Measurements from ENCODE around the gene EEFSEC. TPM values are rescaled to one million over a fixed set of nuclear protein-coding genes. Genes with fewer than 3 reads are reported as not detected.

EEFSEC gene
- total and polyA plus RNA-seq, 2 of the 4 experiments (the other 2 are of a cell fraction), result 4.5 to 9.3 TPM

DNA sequence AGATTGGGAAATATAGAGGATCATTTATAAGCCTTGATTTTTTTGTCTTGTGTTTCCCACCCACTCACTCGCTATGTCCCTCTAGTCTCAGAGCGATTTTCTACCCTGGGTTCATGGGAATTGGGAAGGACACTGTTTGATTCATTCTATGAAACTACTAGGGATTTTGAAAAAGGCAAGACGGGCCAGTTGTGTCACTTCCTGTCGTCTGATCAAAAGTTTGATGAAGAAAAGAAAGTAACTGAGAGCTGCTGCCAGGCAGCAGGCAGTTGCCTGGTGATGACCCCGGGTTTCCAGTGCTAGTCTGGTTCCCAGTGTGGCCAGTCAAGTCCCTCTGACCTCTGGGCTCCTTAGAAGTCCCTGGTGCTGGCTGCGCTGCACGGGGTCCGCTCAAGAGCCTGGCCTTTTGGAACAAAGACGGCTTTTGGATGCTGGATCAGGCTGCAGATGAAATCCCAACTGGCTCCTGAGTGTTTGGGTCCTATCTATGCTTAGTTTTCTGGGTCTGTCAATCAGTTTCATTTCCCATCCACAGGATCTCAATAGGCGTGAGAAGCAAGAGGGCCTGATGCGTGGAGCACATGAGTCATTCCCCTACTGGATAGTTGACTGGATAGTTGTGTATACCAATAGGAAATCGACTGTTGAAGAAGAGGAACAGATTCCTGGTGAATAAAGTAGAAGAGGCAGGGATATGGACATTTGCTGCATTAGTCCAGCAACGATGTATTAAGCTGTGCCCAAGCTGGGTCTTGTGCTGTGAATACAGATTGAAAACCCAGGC, 89.7 kb downstream of the EEFSEC start:
- 76% methylated on average over 5 of the region's 13 CpGs; no CpG with 5 or more reads in 1 of the 2 experiments for WGBS, 2 experiments (ENCODE audit: extremely low coverage in 2 of 2, insufficient read length in 1 of 2)
- CTCF ChIA-PET, result no interaction called here
- in situ Hi-C loops (cut with MboI; ENCODE audit: low sequenced_read_pairs), result no loop called here
- Histone ChIP-seq H3K56ac (ENCODE audit: extremely low read depth, insufficient read depth, low read length) (no peak overlapping the region), H4K8ac (ENCODE audit: low read depth in 2 of 2, low read length in 2 of 2) (no peak overlapping the region), H2AK5ac (ENCODE audit: low read depth, low read length) (no peak overlapping the region), H3K27me3 (ENCODE audit: control insufficient read depth, insufficient read depth, low read length) (no peaks in the 10 kb centered on the region), H2BK5ac (ENCODE audit: low read depth, low read length, poor library complexity, severe bottlenecking) (no peak overlapping the region), H2BK15ac (ENCODE audit: low read depth, low read length) (no peak overlapping the region), H3K9me1 (ENCODE audit: insufficient read depth, low read length) (peaks cover 3% of the 10 kb centered on the region; the same call in 1 of the 2 replicates), H3K18ac (ENCODE audit: low read depth, low read length) (no peak overlapping the region), H2BK120ac (ENCODE audit: low read depth, low read length) (no peak overlapping the region), H4K5ac (ENCODE audit: low read depth, low read length) (no peak overlapping the region), H3K79me1 (ENCODE audit: low read depth in 1 of 2, low read length in 2 of 2) (no peaks in the 10 kb centered on the region; a peak in 2 of 4 replicates), H3K27ac (ENCODE audit: insufficient read depth, low read length) (no peak overlapping the region), H2AFZ (replicated peaks; ENCODE audit: low read length, poor library complexity) (no peak overlapping the region), H2BK20ac (ENCODE audit: low read depth, low read length) (no peak overlapping the region), H3K4me2 (ENCODE audit: low read depth, low read length) (no peak overlapping the region), H3K4me3 (ENCODE audit: insufficient read depth, low read depth, low read length) (no peak overlapping the region), H3K4ac (ENCODE audit: low read depth, low read length) (no peak overlapping the region), H4K91ac (ENCODE audit: insufficient read depth, low read depth, low read length) (no peak overlapping the region), H4K20me1 (ENCODE audit: insufficient read depth, low read length) (peaks cover 4% of the 10 kb centered on the region; the same call in 1 of the 2 replicates), H3K23ac (ENCODE audit: low read depth, low read length) (no peak overlapping the region), H3K9me3 (ENCODE audit: control insufficient read depth, insufficient read depth, low read length) (no peaks in the 10 kb centered on the region), H3K9ac (ENCODE audit: low read depth, low read length) (no peak overlapping the region), H3K4me1 (ENCODE audit: control insufficient read depth, insufficient read depth, low read length) (no peaks in the 10 kb centered on the region), H3K36me3 (ENCODE audit: control insufficient read depth, insufficient read depth, low read length) (peaks cover 2% of the 10 kb centered on the region), H3K14ac (replicated peaks; ENCODE audit: low read depth, low read length) (no peak overlapping the region), H2AK9ac (replicated peaks; ENCODE audit: low read depth, low read length, poor library complexity) (no peak overlapping the region)
- ATAC-seq (ENCODE audit: low read depth) (no peak), DNase-seq (peak; percentile 19)
- no TSS peak for BruUV-seq (replicated peaks)
- TF ChIP-seq MXI1 (IDR thresholded peaks at IDR 0.05; ENCODE audit: borderline replicate concordance, low read depth, low read length) (no peak), BHLHE40 (IDR thresholded peaks at IDR 0.05; ENCODE audit: low read depth, low read length) (no peak), CEBPB (IDR thresholded peaks at IDR 0.05; ENCODE audit: low read depth, low read length) (no peak), POLR2A (IDR thresholded peaks at IDR 0.05; ENCODE audit: low read depth, low read length) (no peak), RCOR1 (IDR thresholded peaks at IDR 0.05; ENCODE audit: insufficient replicate concordance, low read length) (no peak)
- intact Hi-C loops (cut with micrococcal nuclease), result no loop called here
- POLR2A ChIA-PET (ENCODE audit: unreplicated experiment), result no interaction called here
- dilution Hi-C loops (cut with HindIII; ENCODE audit: low sequenced_read_pairs, unreplicated experiment), result no loop called here
